Stomach (tissue), 4 donors: Measurements from ENCODE around the gene RBFOX2.

Experiments
- EP300 ChIP-seq: sonication (generic); formaldehyde crosslinking; IDR thresholded peaks from one replicate; pipeline ENCODE4 v1.6.1; 2017; ENCODE audit warnings: antibody characterized with exemption
- POLR2A ChIP-seq, 4 donors: fragments of 450-650 bp; IDR thresholded peaks; one replicate each; pipeline ENCODE4 v1.6.1; 2016; ENCODE audit warnings: antibody characterized with exemption in 4 of 4, control low read depth in 2 of 4, mild to moderate bottlenecking in 1 of 4, moderate library complexity in 1 of 4
- TF ChIP-seq, protein P1 (sequence below), 7 experiments: fragments of 450-650 bp in 4 of 7; fragments of 200-600 bp in 3 of 7; sonication (generic) in 3 of 7; IDR thresholded peaks; one replicate each; pipeline ENCODE4 v1.5.1; 2016 to 2019; ENCODE audit warnings: antibody characterized with exemption in 7 of 7, control low read depth in 2 of 7, mild to moderate bottlenecking in 1 of 7

GRCh38 chr22:35919002-35919542 is 109.6 kb downstream of the RBFOX2 start:
- TF ChIP-seq, protein P1, sequence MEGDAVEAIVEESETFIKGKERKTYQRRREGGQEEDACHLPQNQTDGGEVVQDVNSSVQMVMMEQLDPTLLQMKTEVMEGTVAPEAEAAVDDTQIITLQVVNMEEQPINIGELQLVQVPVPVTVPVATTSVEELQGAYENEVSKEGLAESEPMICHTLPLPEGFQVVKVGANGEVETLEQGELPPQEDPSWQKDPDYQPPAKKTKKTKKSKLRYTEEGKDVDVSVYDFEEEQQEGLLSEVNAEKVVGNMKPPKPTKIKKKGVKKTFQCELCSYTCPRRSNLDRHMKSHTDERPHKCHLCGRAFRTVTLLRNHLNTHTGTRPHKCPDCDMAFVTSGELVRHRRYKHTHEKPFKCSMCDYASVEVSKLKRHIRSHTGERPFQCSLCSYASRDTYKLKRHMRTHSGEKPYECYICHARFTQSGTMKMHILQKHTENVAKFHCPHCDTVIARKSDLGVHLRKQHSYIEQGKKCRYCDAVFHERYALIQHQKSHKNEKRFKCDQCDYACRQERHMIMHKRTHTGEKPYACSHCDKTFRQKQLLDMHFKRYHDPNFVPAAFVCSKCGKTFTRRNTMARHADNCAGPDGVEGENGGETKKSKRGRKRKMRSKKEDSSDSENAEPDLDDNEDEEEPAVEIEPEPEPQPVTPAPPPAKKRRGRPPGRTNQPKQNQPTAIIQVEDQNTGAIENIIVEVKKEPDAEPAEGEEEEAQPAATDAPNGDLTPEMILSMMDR (IDR thresholded peaks at IDR 0.05): no peak
- TF ChIP-seq EP300 (no peak), POLR2A (IDR thresholded peaks at IDR 0.05) (no peak)
